NK-92 (cell line): ENCODE results near the gene TARBP2.
"Not testable (repeated sequence)": the region's sequence is repeated elsewhere in the genome, so short reads cannot be mapped to it uniquely, and the experiment has no call there.

ENCODE experiments used
- DNase-seq: peaks from one replicate; lab custom pipeline; 2025; ENCODE audit not compliant: unreplicated experiment; lab: John Stamatoyannopoulos, UW

TARBP2 gene

GRCh38 chr12:53474077-53474476 lies 27.0 kb upstream of the TARBP2 start:
- DNase-seq: no peak

- no peak for DNase-seq
Observed at GRCh38 chr12:53474819-53475218, 26.3 kb upstream of the TARBP2 start.

- no peak for DNase-seq
Observed at GRCh38 chr12:53476769-53477209, 24.3 kb upstream of the TARBP2 start.

GRCh38 chr12:53478865-53479264 lies 22.2 kb upstream of the TARBP2 start:
- DNase-seq: no peak

- no peak for DNase-seq
Observed at GRCh38 chr12:53479331-53479730, 21.8 kb upstream of the TARBP2 start.

GRCh38 chr12:53480491-53481442 lies 20.3 kb upstream of the TARBP2 start:
- no peak for DNase-seq

- DNase-seq: not testable (repeated sequence)
Observed at GRCh38 chr12:53481458-53481857, 19.6 kb upstream of the TARBP2 start.

- DNase-seq: no peak
Observed at GRCh38 chr12:53481939-53482586, 19.0 kb upstream of the TARBP2 start.

GRCh38 chr12:53482626-53483168 lies 18.4 kb upstream of the TARBP2 start:
- no peak for DNase-seq

- DNase-seq: no peak
Observed at GRCh38 chr12:53483225-53483978, 17.7 kb upstream of the TARBP2 start.

- no peak for DNase-seq
Observed at GRCh38 chr12:53483979-53484377, 17.1 kb upstream of the TARBP2 start.

- no peak for DNase-seq
Observed at GRCh38 chr12:53484686-53485575, 16.2 kb upstream of the TARBP2 start.

- DNase-seq: no peak
Observed at GRCh38 chr12:53485955-53486735, 14.9 kb upstream of the TARBP2 start.

GRCh38 chr12:53486736-53487487 lies 14.2 kb upstream of the TARBP2 start:
- no peak for DNase-seq

GRCh38 chr12:53489242-53489864 lies 11.7 kb upstream of the TARBP2 start:
- DNase-seq: no peak

GRCh38 chr12:53492188-53492587 lies 8.9 kb upstream of the TARBP2 start:
- DNase-seq: no peak

GRCh38 chr12:53492830-53493609 lies 8.1 kb upstream of the TARBP2 start:
- no peak for DNase-seq
